Measurements from ENCODE around the gene SOWAHA.
"Not testable (repeated sequence)": the region's sequence is repeated elsewhere in the genome, so short reads cannot be mapped to it uniquely, and the experiment has no call there.

SOWAHA gene

DNA sequence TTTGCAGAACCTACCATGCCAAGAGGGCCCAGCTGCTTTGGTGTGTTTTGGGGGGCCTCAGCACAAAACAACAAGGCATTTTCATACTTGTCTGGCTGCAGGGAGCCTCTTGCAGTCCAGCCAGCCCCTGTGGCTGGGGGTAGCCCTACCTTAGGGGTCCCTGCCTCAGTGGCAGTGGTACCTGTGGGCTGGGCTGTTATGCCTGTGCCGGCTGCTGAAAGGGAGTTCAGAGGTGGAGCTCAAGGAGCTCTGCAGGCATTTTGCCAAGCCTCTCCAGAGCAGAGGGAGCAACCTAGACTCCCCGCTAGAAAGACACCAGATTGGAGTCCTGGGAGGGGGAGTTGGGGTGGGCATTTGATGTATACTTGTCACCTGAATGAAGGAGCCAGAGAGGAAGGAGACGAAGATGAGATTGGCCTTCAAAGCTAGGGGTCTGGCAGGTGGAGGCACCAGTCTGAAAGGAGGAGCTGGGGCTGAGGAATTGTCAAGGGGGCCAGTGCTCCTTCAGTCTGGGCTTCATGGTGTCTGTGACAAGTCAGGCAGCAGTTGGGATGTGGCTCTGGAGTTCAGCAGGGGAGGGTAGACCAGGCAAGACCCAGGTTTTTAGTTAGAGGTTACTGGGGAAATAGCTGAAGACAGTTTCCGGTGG is 15.9 kb downstream of the SOWAHA start:
- DNase-seq = no peak

DNA sequence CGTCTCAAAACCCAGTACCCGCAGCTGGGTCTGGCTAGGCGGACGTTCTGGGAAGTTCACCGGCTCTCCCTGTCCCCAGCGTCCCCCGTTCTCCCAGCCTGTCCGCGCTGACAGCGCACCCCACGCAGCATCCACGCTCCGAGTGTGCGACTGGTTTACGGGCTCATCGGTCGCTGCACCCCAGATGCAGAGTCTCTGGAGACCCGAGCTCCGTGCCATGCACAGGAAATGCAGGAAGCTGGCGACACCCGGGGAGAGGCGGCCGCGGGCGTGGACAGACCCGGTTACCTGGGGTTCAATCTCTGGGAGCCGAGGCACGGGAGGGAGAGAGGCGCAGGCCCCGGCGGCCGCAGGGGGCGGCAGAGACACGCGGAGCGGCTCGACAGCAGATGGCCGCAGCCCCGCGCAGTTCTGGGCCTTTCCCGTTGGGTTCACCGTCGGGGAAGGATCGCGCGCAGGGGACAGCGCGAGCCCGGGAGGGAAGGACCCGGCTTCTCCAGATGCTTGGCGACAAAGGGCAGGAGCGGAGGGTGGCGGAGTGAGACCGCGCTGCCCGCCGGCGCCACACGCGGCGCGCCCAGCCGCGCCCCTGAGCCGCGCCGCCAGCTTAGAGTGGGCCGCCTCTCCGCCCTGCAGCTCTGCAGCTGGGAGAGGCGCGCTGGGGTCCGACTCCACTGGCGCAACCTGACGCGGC is 16.8 kb downstream of the SOWAHA start:
- DNase-seq = no peak

DNA sequence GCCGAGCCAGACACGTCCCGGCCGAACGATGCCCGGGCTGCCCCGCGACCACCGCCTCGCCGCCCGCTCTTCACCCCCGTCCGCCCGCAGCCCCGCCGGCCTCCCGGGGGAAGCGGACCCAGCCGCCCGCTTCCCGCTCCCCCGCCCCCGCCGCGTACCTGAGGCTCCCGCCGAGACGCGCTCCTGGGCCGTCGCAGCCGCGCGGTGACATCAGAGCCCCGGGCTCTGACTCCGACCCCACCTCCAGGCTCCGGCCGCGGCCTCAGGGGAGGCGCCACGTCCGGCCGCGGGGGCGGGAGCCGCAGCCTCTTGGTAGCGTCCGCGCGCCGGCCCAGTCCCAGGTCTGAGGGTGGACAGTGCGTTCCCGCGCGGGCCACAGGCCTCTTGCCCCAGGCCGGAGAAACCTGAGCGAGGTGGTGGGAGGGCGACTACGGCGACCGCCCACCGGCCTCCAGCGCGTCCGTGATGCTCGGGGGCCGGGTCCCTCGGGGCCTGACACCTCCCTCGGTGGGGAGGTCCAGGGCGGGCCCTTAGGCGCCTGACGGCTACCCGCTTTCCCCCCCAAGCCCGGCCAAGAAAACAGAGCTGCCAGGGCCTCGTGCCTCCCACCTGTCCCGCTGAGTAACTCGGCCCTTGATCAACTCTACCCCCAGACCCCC is 17.5 kb downstream of the SOWAHA start, which contains the start of gene SHROOM1:
Gene SHROOM1, minus strand, starts transcription at position 212 of the 659 bp plus-strand sequence. CDS start 4,507 bp downstream, outside the sequence.
- no peak for DNase-seq

DNA sequence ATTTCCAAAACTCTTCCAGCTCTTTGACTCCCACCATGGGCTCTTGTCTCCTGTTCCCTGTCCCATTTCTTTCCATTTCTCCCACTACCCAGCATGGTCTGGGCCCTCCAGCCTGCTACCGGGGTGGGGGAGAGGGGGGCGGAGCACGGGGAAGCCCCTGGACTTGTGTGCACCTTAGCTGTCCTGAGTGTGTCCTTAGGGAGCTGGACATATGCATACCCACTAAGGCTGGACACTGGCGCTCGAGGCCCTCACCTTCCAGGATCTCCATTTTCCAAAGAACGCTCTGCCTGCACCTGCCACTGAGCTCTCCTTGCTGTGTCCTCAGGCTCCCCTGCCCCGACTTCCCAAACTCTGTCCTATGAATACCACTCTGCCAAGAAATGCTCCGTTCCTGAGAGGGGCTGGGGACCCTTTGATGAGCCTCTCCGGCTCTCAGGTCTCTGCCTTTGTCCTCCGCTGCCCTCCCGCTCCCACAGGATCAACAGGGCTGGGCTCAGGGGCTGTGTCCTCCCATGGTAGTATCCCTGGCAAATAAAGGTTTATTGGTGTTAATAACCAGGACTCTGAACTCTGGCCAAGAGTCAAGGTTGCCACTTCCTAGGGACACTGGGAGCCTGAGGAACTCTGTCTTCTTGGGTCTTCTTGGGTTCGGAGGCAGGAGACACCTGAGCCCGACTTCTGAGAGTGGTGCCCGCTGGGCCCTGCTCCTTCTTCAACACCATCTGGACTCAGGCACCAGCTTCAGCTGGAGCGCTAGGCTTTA is 18.2 kb downstream of the SOWAHA start:
- DNase-seq = no peak

DNA sequence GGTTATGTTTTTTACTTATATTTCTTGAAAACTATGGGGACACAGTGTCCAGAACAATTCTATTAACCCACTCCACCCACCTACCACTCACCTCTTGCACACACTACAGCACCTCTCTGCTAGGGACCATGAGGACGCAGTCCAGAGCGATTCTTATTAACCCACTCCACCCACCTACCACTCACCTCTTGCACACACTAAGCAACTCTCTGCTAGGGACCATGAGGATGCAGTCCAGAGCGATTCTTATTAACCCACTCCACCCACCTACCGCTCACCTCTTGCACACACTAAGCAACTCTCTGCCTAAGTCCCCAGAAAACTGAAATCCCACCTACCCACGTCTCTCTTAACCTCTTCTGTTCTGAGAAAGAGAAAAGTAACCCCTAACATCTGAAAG is 19.5 kb downstream of the SOWAHA start:
- DNase-seq = no peak

DNA sequence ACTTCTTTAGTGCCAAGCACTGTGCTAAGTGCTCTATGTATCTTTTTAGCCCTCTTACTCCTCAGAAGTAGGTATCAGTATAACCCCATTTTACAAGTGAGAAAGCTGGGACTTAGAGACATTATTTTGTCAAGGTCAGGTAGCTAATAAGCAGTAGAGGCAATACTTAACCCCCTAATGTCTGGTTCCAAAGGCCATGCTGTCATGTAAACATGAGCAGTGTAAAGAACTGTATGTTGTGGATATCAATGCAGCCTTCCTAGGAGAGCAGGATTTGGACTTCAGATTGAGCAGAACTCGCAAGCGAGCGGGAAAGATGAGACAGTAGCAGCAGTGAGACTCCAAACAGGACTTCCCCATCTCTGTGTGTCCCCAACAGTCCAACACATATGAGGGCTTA is 21.0 kb downstream of the SOWAHA start:
- no peak for DNase-seq

DNA sequence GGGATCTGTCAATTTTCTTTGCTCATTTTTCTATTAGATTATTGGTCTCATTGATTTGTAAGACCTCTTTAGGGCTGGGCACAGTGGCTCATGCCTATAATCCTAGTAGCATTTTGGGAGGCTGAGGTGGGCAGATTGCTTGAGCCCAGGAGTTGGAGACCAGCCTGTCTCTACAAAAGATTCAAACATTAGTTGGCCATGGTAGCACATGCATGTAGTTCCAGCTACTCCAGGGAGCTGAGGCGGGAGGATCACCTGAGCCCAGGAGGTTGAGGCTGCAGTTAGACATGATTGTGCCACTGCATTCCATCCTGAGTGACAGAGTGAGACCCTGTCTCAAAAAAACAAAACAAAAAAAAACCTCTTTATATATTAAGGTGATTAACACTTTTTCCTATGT is 23.8 kb downstream of the SOWAHA start:
- DNase-seq = no peak

DNA sequence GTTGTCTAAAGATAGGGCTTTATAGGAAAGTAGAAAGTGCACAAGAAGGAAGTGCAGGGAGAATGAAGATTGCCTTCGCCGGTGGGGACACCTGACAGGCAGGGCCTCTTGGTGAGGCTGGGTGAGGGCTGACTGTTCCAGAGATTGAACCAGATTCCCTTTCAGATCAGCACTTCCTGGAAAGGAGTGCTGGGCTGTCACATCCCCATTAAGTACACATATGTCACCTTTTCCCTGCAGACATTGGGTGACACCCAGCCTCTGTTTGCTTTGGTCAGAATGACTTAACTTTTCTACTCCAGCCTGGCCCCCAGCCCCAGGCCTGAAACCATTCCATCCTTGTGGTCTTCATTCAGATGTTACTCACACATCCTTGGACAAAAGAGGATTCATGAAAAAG is 24.8 kb downstream of the SOWAHA start:
- DNase-seq = no peak

DNA sequence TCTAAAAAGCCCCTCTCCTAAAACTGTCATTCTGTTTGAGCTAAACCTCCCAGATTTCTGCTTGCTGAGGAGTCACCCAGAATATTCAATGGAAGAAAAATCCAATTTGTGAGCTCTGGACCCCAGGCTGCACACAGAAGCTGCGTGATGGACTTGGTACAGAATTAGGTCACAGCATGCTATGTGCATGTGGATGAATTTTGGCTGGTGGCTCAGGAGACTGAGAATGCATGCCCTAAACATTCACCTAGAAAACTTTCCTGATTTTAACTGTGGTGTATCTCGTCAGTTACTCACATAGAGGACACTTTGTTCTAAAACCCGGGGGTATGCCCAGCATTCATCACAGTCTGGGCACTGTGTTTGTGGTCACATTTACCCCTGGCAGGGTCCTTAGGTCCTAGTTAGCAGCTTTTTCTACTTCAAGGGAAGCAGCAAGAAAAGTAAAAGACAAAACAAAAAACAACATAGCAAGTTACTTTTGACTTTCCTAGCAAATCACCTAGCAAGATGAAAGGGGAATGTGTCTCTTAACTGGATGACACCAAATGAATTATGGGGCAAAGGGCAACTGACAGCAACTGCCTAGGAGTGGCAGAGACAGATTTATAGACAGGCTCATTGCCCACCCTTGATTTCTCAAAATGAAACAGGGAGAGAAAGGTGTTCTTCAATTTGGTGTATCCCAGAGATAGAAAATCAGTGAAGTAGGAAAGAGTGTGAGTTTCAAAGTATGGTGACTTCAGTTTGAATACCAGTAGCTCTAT is 25.6 kb downstream of the SOWAHA start:
- no peak for DNase-seq

DNA sequence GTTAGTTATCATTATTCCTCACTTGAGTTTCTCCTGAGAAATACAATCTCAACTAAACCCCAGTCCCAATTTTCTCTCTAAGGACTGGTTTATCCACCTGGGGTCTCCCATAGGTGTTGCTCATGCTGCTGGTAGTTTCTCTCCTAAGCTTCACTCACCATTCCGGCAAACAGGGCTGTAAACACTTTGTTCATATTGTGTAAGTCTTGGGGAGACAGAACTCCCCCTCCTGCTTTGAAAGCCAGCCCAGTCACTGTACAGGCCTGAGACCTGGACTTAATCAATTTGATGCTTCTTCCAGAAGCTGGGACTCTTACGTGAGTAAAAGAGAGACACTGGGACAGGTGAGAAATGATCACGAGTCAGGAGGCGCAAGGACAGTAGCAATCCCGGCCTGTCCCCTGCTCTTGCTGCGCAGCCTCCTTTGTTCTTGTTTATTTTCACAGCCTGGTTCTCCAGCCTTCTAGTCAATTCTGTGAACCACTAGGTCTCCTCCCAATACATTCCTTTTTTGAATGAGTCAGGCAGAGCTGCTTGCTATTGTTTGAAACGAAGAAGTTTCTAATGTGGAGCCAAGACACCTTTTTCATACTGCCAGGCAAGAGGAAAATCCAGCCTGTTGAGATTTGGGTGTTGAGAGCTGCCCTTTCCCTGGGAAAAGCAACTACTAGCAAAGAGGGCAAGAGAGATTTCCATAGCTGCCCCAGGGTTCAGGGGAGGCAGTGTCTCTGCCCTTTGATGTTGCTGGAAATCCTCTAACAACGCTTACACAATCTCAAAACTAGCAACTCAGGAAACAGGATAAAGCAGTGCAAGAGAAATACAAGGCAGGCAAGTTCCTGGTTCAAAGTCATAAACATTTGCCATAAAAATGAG is 26.6 kb downstream of the SOWAHA start:
- DNase-seq = no peak

DNA sequence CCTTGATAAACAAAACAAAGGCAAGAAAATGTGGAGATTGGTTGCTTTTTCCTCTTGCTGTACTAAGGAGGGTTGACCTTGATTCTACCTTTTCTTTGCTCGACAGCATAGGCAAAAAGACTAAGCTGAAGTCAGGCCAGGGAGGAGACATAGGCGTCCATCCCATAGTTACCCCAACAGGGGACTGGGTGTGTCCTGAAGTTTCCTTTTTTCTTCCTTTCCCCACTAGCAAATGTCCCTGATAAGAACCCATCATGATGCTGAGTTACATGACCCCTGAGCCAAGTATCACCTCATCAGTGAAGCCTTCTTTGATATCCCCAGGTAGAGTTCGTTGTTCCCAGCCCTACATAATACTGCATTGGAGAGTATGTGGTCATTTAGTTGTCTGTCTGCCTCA is 27.2 kb downstream of the SOWAHA start:
- DNase-seq = no peak

DNA sequence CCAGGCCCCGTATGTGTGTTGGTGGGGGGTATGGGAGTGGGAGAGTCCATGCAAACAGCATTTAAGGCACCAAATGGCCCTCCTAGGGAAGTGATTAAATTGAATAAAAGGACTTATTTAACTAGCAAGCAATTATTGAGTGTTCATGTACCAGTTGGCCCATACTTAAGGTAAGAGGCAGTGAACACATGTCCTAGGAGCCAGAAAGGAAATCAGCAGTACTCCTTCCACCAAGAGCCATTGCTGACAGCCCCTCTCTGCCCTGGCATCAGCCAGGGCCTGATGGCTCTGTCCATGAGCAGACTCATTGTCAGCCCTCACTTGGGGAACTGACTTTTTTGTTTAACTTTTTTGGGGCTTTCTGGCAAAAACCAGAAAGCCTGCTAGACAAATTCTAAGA is 27.8 kb downstream of the SOWAHA start:
- DNase-seq = no peak

DNA sequence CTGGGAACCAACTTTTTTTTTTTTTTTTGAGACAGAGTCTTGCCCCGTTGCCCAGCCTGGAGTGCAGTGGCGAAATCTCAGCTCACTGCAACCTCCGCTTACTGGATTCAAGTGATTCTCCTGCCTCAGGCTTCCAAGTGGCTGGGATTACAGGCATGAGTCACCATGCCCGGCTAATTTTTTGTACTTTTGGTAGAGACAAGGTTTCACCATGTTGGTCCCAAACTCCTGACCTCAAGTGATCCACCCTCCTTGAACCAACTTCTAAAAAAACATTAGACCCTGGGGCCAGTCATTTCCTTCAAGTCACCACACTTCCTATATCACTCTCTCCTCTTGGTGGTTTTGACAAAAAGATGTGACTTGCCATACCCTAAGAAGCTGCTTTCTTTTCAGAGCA is 28.2 kb downstream of the SOWAHA start:
- DNase-seq = no peak

DNA sequence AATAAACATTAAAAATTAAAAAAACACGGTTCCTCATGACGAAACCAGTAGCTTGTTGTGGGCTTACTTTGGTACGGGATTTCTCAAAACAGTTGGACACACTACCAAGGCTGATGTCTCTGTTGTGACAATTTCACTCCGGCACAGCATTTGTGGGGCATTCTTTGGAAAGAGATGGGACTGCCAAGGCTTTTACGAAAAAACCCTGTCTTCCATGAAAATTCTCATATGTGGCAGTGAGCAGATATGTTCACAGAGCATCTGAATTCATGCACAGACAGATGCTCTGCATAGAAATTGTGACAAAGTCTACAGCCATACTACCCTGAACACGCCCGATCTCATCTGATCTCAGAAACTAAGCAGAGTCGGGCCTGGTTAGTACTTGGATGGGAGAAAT is 35.2 kb downstream of the SOWAHA start:
- no peak for DNase-seq

DNA sequence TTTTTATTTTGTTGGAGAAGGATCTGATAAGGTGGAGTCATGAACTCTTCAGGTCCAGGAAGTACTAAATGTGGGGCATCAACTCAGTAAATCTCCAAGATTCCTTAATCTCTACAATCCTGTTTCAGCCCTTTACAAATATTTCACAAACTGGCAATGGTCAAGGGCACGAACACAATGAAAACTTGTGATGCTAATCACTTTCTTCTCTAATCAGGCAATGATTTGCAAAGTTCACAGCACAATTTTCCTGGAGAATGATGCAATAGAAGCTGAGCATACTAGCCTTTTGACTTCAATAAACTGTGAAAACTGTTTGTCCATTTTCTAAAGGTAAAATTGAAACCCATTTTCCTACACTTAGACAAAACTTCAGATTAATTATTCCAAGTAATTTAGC is 36.2 kb downstream of the SOWAHA start:
- DNase-seq = no peak

DNA sequence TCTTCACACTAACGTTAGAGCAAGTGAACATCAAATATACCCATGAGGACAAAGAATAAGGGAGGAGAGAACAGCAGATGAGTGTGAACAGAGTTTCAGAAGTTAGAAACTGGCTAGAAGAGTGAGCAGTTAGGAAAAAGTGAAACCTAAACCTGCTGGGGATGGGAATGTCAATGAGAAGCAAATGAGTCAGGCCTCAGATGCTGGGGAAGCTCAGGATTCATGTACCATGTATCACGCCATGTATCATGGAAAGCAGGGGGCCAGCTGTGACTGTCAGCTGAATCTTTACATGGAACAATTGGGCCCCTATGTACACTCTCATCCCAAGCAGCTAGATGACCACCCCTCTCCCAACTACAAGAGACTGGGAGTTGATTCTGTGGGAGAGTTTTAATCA is 37.0 kb downstream of the SOWAHA start:
- DNase-seq = no peak

DNA sequence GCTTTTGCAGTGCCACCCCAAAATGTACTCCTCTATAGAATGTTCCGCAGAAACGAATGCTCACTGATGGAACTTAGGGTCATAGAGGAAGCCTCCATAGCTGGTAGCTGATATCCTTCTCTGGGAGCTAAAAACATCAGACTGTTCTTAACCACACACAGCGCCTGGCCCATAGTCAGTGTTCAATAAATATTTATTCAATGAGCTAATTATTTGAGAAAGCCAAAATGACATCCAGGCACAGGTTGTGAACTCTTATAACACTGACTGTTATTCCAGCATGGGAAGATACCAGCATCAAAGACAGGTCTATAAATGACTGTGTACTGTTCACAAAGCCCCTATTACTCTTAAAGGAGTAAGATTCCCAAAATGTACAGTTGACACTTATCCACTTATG is 40.2 kb downstream of the SOWAHA start:
- DNase-seq = no peak

DNA sequence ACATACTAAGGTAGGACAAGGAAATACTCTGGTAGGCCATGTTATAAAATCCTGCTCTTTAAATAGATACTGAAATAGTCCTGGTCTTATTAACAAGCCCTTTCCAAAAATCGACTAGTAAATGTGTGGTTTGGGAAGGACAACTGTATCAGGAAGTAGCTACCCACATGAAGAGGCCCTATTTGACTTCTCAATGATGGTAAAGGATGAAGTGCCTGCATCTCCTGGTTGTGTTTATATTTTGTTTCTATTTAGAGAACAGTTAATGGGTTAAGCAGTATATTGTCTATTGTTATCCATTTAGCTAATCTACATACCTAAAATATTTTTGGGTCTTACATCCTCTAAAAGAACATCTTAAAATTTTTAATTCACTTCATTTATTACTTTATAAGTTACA is 40.7 kb downstream of the SOWAHA start:
- DNase-seq = no peak

DNA sequence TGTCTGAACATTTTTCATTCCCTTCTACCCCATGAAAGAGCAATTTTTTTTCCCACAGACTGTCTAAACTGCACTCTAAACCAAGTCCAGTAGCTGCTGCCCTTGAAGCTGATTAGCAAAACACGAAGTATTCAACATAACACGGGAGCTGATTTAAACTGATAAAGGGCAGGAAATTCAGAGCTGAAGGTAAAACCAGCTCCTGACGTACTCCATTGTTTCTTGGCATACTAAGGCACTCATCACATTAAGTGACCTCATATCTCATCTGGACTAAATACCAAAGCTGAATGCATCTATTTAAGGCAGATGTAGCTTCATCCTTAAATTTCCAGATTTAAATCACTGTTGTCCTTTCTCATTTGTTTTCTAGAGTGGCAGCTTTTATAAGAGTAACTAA is 41.2 kb downstream of the SOWAHA start:
- no peak for DNase-seq

DNA sequence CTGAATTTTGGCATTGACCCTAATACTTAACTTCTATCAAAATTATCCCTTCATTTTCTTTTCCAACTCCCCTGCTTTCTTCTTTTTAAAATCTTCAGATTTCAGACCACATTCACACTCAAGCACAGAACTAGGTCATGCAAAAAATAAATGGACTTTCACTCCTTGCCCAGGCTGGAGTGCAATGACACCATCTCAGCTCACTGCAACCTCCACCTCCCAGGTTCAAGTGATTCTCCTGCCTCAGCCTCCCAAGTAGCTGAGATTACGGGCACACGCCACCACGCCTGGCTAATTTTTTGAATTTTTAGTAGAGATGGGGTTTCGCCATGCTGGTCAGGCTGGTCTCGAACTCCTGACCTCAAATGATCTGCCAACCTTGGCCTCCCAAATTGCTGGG is 41.9 kb downstream of the SOWAHA start:
- not testable (repeated sequence) for DNase-seq

DNA sequence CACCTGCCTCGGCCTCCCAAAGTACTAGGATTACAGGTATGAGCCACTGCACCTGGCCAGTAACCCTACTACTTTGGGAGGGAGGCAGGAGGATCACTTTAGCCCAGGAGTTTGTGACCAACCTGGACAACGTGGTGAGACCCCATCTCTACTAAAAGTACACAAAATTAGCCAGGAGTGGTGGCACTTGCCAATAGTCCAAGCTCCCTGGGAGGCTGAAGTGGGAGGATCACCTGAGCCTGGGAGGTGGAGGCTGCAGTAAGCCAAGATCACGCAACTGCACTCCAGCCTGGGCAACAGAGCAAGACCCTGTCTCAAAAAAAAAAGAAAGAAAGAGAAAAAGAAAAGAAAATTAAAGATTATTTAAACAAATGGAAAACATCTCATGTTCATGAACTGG is 42.9 kb downstream of the SOWAHA start:
- DNase-seq = no peak
